ENCODE measurements around the gene OR10G3.

Gene OR10G3

GRCh38 chr14:21579976-21580375, at the start of gene OR10G3:
TSS of gene OR10G3 (minus strand) at chr14:21580076. CDS start at chr14:21570744, 9,332 bp downstream.
- Histone ChIP-seq H4K20me1 (ENCODE audit: insufficient read depth) (no peaks in the 10 kb centered on the region), H3K27ac (no peak within 1 kb of the TSS), H3K4me1 (ENCODE audit: low read depth, poor library complexity, severe bottlenecking) (no peaks in the 10 kb centered on the region), H3K9ac (no peak within 1 kb of the TSS), H3K4me2 (no peak within 1 kb of the TSS), H3K27me3 (ENCODE audit: insufficient read depth, low read depth) (no peaks in the 10 kb centered on the region), H2AFZ (ENCODE audit: low read depth) (no peak within 1 kb of the TSS), H3K4me3 (IDR thresholded peaks at IDR 0.05; ENCODE audit: insufficient read depth, low read depth, low read length) (no peak within 1 kb of the TSS), H3K79me2 (ENCODE audit: insufficient read depth, low read depth) (no peaks in the 10 kb centered on the region), H3K36me3 (ENCODE audit: insufficient read depth) (no peaks in the 10 kb centered on the region)
- TF ChIP-seq CTCF (conservative IDR thresholded peaks at IDR 0.05; ENCODE audit: low read depth, low read length), result no peak

DNA sequence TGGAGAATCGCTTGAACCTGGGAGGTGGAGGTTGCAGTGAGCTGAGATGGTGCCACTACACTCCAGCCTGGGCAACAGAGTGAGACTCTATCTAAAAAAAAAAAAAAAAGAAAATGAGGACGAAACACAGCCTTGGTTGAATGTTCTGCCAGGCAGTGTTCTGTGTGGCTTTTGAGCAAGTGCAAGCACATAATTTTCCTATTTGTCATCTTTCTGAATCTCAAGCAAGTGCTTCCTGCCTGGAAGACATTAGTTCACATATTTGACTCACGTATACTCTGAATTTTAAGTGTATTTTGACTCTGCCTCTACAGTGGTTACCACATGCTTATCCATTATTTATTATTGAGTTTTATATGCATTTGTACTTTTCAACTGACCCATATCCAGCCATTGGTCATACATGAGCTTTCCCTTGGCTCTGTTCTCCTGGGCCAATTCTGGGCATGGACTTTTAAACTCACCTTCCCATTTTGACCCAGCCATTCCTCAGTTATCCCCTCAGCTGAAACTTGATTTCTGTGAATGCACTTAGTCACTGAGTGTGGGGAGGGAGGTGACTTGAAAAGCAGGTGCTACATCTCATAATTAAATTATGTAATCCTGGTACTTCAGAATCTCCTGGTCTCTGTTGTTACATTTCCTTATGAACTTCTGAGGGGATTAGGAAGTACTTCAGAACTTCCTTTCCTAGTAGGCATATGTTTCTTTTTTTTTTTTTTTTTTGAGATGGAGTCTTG, 46.8 kb upstream of the OR10G3 start:
- Histone ChIP-seq H3K27ac (no peak overlapping the region), H3K36me3 (ENCODE audit: insufficient read depth) (no peaks in the 10 kb centered on the region), H3K4me1 (ENCODE audit: low read depth, poor library complexity, severe bottlenecking) (peaks cover 6% of the 10 kb centered on the region), H3K79me2 (ENCODE audit: insufficient read depth, low read depth) (no peaks in the 10 kb centered on the region), H3K9ac (no peak overlapping the region), H3K27me3 (ENCODE audit: insufficient read depth, low read depth) (no peaks in the 10 kb centered on the region), H4K20me1 (ENCODE audit: insufficient read depth) (no peaks in the 10 kb centered on the region), H3K4me3 (IDR thresholded peaks at IDR 0.05; ENCODE audit: insufficient read depth, low read depth, low read length) (no peak overlapping the region), H2AFZ (ENCODE audit: low read depth) (no peak overlapping the region), H3K4me2 (no peak overlapping the region)
- TF ChIP-seq CTCF (conservative IDR thresholded peaks at IDR 0.05; ENCODE audit: low read depth, low read length), result no peak

- Histone ChIP-seq H3K4me2 (no peak overlapping the region), H3K4me3 (IDR thresholded peaks at IDR 0.05; ENCODE audit: insufficient read depth, low read depth, low read length) (no peak overlapping the region), H2AFZ (ENCODE audit: low read depth) (no peak overlapping the region), H3K79me2 (ENCODE audit: insufficient read depth, low read depth) (no peaks in the 10 kb centered on the region), H4K20me1 (ENCODE audit: insufficient read depth) (no peaks in the 10 kb centered on the region), H3K27ac (no peak overlapping the region), H3K4me1 (ENCODE audit: low read depth, poor library complexity, severe bottlenecking) (peaks cover 8% of the 10 kb centered on the region), H3K27me3 (ENCODE audit: insufficient read depth, low read depth) (no peaks in the 10 kb centered on the region), H3K36me3 (ENCODE audit: insufficient read depth) (no peaks in the 10 kb centered on the region), H3K9ac (no peak overlapping the region)
- no peak for TF ChIP-seq CTCF (conservative IDR thresholded peaks at IDR 0.05; ENCODE audit: low read depth, low read length)
Observed at GRCh38 chr14:21617614-21618013, 37.7 kb upstream of the OR10G3 start.

DNA sequence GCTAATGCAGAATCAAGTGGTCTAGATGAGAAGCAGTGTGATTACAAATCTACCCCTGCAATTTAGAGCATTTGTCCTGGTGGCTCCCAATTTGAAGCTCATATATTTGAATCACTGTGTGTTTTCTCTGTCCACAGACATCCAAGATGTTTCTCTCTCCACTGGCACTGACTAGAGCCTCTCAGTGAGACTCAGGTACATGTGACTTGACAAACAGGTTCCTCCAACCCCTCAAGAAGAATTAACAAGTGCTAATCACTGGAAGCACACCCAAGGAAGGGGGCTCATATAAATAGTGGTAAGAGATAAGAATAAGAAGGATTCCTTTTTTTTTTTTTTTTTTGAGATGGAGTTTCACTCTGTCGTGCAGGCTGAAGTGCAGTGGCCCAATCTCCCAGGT, 34.4 kb upstream of the OR10G3 start:
- Histone ChIP-seq H3K27me3 (ENCODE audit: insufficient read depth, low read depth) (no peaks in the 10 kb centered on the region), H3K79me2 (ENCODE audit: insufficient read depth, low read depth) (no peaks in the 10 kb centered on the region), H4K20me1 (ENCODE audit: insufficient read depth) (no peaks in the 10 kb centered on the region), H3K9ac (no peak overlapping the region), H2AFZ (ENCODE audit: low read depth) (no peak overlapping the region), H3K4me3 (IDR thresholded peaks at IDR 0.05; ENCODE audit: insufficient read depth, low read depth, low read length) (no peak overlapping the region), H3K27ac (no peak overlapping the region), H3K4me1 (ENCODE audit: low read depth, poor library complexity, severe bottlenecking) (peaks cover 16% of the 10 kb centered on the region), H3K36me3 (ENCODE audit: insufficient read depth) (no peaks in the 10 kb centered on the region), H3K4me2 (no peak overlapping the region)
- no peak for TF ChIP-seq CTCF (conservative IDR thresholded peaks at IDR 0.05; ENCODE audit: low read depth, low read length)

Measured in KMS-11 (cell line).